ENCODE measurements around the gene TRAF3IP1.

TRAF3IP1 gene

DNA sequence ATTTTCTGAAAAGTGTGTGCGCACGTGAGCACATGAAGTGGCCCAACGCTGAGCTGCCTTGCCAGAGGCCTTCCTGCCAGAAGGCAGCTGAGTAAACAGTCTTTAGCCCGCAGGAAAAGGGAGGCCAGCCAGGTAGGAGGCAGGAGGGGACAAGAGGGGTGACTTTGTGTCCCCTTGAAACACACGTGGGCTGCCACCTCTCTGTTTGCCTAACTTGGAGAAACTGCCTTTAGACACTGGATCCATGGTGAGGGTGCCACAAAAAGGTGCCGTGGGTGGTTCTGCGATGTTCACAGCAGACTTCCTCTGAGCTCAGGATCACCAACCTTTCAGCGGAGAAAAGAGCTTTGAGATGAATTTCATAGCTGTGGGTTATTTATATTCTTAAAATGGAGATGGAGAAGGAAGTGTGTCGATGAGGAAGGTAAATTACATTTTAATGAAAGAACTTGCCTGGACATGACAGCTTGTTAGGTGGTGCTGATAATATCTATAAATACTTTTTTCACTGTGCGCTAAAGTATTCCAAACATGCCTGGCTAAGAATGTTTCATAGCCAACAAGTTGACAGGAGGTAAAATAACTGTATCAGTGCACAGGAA is 69.8 kb downstream of the TRAF3IP1 start:
- Histone ChIP-seq H3K4me1 (ENCODE audit: control insufficient read depth in 1 of 2, insufficient read depth in 1 of 2, low read depth in 1 of 2, low read length in 1 of 2) (peaks cover 39 to 44% of the 10 kb centered on the region in 2 experiments), H3K36me3 (no peaks in the 10 kb centered on the region), H3K9me3 (no peaks in the 10 kb centered on the region), H3K27me3 (no peaks in the 10 kb centered on the region), H3K27ac (no peak overlapping the region), H3K4me3 (ENCODE audit: low read depth in 1 of 2, low read length in 1 of 2) (no peak overlapping the region)
- no peak for TF ChIP-seq CTCF (IDR thresholded peaks at IDR 0.05)

- Histone ChIP-seq H3K4me1 (ENCODE audit: control insufficient read depth in 1 of 2, insufficient read depth in 1 of 2, low read depth in 1 of 2, low read length in 1 of 2) (peaks cover 28 to 33% of the 10 kb centered on the region in 2 experiments), H3K27ac (no peak overlapping the region)
- TF ChIP-seq CTCF (IDR thresholded peaks at IDR 0.05), result no peak
Measured at GRCh38 chr2:238391042-238391689, 70.8 kb downstream of the TRAF3IP1 start.

DNA sequence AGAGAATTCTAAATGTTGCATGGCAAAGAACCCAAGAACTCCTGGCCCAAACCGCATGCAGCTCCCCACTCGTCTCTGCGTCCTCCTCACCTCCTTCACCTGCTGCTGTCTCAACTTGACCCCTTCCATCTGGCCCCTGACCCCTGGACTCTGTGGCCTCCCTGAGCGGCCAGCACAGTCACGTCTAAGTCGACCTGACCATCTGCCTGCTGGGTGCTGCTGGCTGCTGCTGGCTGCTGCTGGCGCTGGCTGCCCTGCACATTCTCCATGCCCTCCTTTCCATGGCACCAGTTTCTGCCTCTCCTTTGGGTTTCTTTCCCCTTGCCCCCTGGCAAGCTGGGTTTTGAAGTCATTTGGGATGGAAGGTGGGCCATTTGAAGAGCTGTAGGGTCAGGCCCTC is 76.3 kb downstream of the TRAF3IP1 start:
- Histone ChIP-seq H3K36me3 (no peaks in the 10 kb centered on the region), H3K9me3 (no peaks in the 10 kb centered on the region), H3K4me1 (ENCODE audit: control insufficient read depth in 1 of 2, insufficient read depth in 1 of 2, low read depth in 1 of 2, low read length in 1 of 2) (no peaks in the 10 kb centered on the region), H3K27ac (no peak overlapping the region), H3K27me3 (no peaks in the 10 kb centered on the region), H3K4me3 (ENCODE audit: low read depth in 1 of 2, low read length in 1 of 2) (no peak overlapping the region)
- TF ChIP-seq CTCF (IDR thresholded peaks at IDR 0.05), result no peak

More at GRCh38 chr2:238391042-238391689, 70.8 kb downstream of the TRAF3IP1 start:
- H3K27me3 ChIP-seq, result no peaks in the 10 kb centered on the region
- no peaks in the 10 kb centered on the region for H3K9me3 ChIP-seq
- no peaks in the 10 kb centered on the region for H3K36me3 ChIP-seq
- H3K4me3 ChIP-seq (ENCODE audit: low read depth in 1 of 2, low read length in 1 of 2), result no peak overlapping the region

GRCh38 chr2:238397356-238397755 is 77.0 kb downstream of the TRAF3IP1 start:
- Histone ChIP-seq H3K9me3 (no peaks in the 10 kb centered on the region), H3K27me3 (no peaks in the 10 kb centered on the region), H3K36me3 (no peaks in the 10 kb centered on the region), H3K4me1 (ENCODE audit: control insufficient read depth in 1 of 2, insufficient read depth in 1 of 2, low read depth in 1 of 2, low read length in 1 of 2) (no peaks in the 10 kb centered on the region), H3K4me3 (ENCODE audit: low read depth in 1 of 2, low read length in 1 of 2) (no peak overlapping the region), H3K27ac (no peak overlapping the region)
- TF ChIP-seq CTCF (IDR thresholded peaks at IDR 0.05), result no peak

DNA sequence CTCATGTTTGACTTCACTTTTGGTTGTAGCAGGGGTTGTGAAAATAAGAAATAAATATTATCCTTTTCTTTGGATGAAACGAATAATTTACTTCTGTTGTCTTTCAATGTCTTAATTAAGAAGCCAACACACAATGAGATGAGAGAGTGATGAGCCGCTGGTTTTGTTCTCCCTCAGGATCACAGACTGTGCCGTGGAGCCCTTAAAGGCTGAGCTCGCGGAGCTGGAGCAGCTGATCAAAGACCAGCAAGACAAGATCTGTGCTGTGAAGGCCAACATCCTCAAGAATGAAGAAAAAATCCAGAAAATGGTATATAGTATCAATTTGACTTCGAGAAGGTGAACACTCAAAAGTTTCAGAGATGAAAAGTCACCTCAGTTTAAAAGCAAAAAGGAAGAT is 78.3 kb downstream of the TRAF3IP1 start:
- H3K4me1 ChIP-seq (ENCODE audit: control insufficient read depth in 1 of 2, insufficient read depth in 1 of 2, low read depth in 1 of 2, low read length in 1 of 2), result no peaks in the 10 kb centered on the region
- no peak overlapping the region for H3K27ac ChIP-seq
- no peaks in the 10 kb centered on the region for H3K9me3 ChIP-seq
- H3K36me3 ChIP-seq, result no peaks in the 10 kb centered on the region
- no peak for TF ChIP-seq CTCF (IDR thresholded peaks at IDR 0.05)
- H3K27me3 ChIP-seq, result no peaks in the 10 kb centered on the region
- no peak overlapping the region for H3K4me3 ChIP-seq (ENCODE audit: low read depth in 1 of 2, low read length in 1 of 2)

Data from neutrophil (primary cell).